GM18520 (cell line): Measurements from ENCODE around the gene BRD3.
A peak's percentile ranks its signal among the peaks of the same experiment; 100 is the strongest.

Experiments
- ATAC-seq: cut with Tn5 transposase; IDR thresholded peaks from one replicate; pipeline ENCODE4 v1.9.1; 2021; ENCODE audit not compliant: unreplicated experiment

BRD3 gene

GRCh38 chr9:134025606-134026541 lies 42.0 kb downstream of the BRD3 start:
- ATAC-seq = no peak

DNA sequence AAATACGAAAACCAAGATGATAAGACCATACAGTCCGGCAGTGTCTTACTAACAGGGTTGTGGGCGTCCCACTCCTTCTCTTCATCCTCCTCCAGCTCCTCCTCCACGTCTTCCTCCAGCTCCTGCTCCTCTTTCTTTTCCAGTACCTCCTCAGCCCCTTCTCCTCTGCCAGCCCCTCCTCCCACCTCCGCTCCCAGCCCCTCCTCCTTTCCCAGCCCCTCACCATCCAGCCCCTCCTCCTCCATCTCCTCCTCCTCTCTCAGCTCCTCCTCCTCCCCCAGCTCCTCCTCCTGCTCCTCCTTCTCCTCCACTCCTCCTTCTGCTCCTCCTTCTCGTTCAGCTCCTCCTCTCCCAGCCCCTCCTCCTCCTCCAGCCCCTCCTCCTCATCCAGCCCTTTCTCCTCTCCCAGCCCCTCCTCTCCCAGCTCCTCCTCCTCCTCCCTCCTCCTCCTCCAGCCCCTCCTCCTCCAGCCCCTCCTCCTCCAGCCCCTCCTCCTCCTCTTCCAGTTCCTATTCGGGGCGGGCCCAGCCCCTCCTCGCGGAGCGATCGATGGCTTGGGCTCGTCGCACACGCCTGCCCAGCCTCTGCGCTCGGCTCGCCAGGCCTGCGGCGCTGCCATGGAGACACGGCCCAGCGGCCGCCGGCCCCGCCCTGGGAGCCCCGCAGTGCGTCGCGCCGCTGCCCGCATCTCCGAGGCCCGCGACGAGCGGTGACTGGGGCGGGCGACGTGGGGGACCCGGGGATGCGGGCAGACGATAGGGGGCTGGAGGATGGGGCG lies 42.8 kb downstream of the BRD3 start, which contains the start of gene BRD3OS:
BRD3OS (plus strand) TSS at position 654 of the 778 bp plus-strand sequence. CDS start 1,267 bp downstream, outside the sequence.
- peak; percentile 94 for ATAC-seq

GRCh38 chr9:134024214-134024792 lies 43.5 kb downstream of the BRD3 start:
- ATAC-seq = no peak

- no peak for ATAC-seq
These were observed 52.9 kb downstream of the BRD3 start for GRCh38 chr9:134014946-134015345.

DNA sequence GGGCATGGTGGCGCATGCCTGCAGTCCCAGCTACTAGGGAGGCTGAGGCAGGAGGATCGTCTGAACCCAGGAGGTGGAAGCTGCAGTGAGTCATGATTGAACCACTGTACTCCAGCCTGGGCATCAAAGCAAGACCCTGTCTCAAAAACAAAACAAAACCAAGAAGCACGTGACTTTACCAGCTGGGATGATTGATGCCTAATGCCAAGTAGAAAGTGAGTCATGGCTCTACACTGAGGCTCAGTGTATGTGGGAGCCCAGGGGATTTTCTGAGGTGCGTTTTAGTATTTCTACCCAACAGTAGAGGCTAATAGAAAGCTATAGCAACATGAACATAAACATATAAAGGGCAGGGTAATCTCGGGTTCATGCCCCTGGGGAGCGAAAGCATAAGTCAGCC lies 56.4 kb downstream of the BRD3 start:
- no peak for ATAC-seq

- no peak for ATAC-seq
These were observed 57.3 kb downstream of the BRD3 start for GRCh38 chr9:134010310-134011173.

GRCh38 chr9:134007571-134007970 lies 60.3 kb downstream of the BRD3 start:
- no peak for ATAC-seq

GRCh38 chr9:134007150-134007549 lies 60.7 kb downstream of the BRD3 start:
- no peak for ATAC-seq

- ATAC-seq = no peak
These were observed 62.4 kb downstream of the BRD3 start for GRCh38 chr9:134005381-134005780.

GRCh38 chr9:134004881-134005280 lies 62.9 kb downstream of the BRD3 start:
- ATAC-seq = no peak

DNA sequence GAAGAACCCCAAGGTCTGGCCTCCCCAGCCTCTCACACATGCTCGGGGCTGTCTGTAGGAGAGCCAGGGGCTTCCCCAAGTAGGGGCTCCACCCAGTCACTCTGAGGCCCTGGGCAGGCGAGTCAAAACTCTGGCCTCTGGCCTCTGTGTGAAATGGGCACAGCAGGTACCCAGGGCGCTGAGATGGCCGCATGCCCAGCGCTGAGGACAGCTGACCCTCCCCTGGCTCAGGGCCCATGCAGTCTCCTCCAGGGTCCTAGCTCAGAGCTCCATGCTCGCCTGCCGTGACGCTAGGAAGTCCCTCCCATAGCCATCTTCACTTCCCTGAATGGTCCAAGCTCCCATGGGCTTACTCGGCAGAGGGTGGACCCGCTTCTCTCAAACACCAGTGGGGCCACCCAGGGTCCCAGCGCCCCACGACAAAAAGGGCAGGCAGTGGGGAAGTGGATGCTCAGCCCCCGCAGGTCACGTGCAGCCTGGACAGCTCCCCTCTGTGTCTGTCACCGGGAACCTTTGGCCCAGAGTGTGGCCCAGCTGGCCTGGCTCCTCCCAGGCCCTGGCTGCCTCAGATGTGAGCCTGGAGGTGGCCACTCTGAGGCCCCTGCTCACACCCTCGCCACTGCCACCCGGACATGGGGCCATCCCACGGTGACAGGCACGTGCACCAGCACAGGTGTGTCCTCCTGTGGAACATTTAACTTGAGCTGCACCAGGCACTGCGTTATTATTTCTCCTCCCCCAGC lies 63.5 kb downstream of the BRD3 start:
- ATAC-seq = no peak

- ATAC-seq = no peak
These were observed 64.6 kb downstream of the BRD3 start for GRCh38 chr9:134003237-134003636.

DNA sequence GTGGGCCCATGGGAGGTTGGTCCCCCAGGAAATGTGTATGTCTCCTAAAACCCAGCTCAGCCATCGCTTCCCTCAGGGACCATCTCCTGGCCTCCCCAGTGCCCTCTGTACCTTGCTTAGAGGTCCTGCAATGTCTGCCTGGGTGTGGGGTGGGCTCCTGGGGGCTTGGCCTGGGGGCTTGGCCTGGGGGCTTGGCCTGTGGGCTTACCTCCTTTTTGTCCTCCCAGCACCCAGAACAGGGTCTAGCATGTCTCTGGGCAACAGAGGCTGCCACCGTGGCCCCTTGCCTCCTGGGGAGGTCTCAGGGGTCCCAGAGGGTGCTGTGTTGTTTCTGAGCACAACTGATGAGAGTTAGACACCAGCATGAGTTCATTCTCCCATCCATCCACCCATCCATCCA lies 65.0 kb downstream of the BRD3 start:
- ATAC-seq = no peak

DNA sequence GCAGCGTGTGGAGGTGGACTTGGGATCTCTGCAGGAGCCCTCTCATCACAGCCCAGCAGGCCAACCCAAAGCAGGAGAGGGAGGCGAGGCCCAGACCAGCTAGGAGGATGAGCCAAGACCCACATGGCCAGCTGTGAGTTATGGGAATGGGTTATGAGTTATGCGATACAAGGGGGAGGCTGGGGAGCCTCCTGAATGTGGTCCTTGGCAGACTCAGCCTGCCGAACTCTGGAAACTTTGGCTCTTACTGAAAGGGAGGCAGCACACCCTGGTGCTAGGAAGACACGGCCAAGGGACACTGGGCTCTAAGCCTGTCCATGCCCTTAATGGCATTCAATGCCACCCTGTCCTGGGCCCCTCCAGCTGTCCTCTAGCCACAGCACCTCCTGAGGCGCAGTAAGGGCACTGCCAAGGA lies 68.0 kb downstream of the BRD3 start:
- no peak for ATAC-seq

GRCh38 chr9:133998915-133999595 lies 68.8 kb downstream of the BRD3 start:
- ATAC-seq = no peak

DNA sequence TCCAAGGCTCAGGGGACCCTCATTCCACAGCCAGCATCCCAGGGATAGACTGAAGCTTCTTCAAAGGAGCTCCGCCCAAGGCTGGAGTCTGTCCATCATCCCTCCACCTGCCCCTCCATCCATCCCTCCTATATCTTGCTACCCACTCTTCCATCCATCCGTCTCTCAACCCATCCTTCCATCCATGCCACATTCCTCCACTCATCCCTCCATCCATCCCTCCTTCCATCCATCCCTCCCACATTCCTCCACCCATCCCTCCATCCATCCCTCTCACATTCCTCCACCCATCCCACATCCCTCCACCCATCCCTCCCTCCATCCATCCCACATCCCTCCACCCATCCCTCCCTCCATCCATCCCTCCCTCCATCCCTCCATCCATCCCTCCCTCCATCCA lies 70.2 kb downstream of the BRD3 start:
- ATAC-seq = no peak

GRCh38 chr9:133996531-133997520 lies 71.0 kb downstream of the BRD3 start:
- no peak for ATAC-seq
